Stimulated activated CD8-positive, alpha-beta memory T cell treated with anti-CD3 and anti-CD28 coated beads, Interleukin-12 subunit alpha, Interleukin-12 subunit beta, amount 100 ng/mL, for 1 hour (primary cell): ENCODE results near the gene EPS8L1.

Experiments used
- DNase-seq: peaks from one replicate; pipeline ENCODE4 v3.0.0-alpha.2; 2020; ENCODE audit warnings: low read depth

The EPS8L1 gene

GRCh38 chr19:55080121-55080967, 4.7 kb downstream of the EPS8L1 start:
- DNase-seq: no peak

GRCh38 chr19:55080968-55081769, 5.5 kb downstream of the EPS8L1 start:
- peak; percentile 72 for DNase-seq

- no peak for DNase-seq
These were observed 6.0 kb downstream of the EPS8L1 start for GRCh38 chr19:55081770-55082019.

- DNase-seq: no peak
These were observed 6.6 kb downstream of the EPS8L1 start for GRCh38 chr19:55082020-55082851.

- DNase-seq: no peak
These were observed 7.6 kb downstream of the EPS8L1 start for GRCh38 chr19:55083004-55083850.

- no peak for DNase-seq
These were observed 8.7 kb downstream of the EPS8L1 start for GRCh38 chr19:55084416-55084815.

GRCh38 chr19:55085923-55086715, 10.4 kb downstream of the EPS8L1 start:
- no peak for DNase-seq

- no peak for DNase-seq
These were observed 11.3 kb downstream of the EPS8L1 start for GRCh38 chr19:55086730-55087541.

- DNase-seq: no peak
These were observed 11.9 kb downstream of the EPS8L1 start for GRCh38 chr19:55087542-55087901.

GRCh38 chr19:55088021-55088451, 12.4 kb downstream of the EPS8L1 start:
- DNase-seq: no peak

- peak; percentile 60 for DNase-seq
These were observed 13.1 kb downstream of the EPS8L1 start for GRCh38 chr19:55088543-55089341.

- no peak for DNase-seq
These were observed 13.8 kb downstream of the EPS8L1 start for GRCh38 chr19:55089342-55089944.

- no peak for DNase-seq
These were observed 14.9 kb downstream of the EPS8L1 start for GRCh38 chr19:55090564-55090963.

GRCh38 chr19:55091126-55091910, 15.6 kb downstream of the EPS8L1 start:
- no peak for DNase-seq

- DNase-seq: no peak
These were observed 16.3 kb downstream of the EPS8L1 start for GRCh38 chr19:55091955-55092354.

GRCh38 chr19:55092423-55093318, 17.0 kb downstream of the EPS8L1 start:
- DNase-seq: no peak
